Transverse colon (tissue), 3 donors: ENCODE measurements around the gene DDX23.

Source experiments
- EP300 ChIP-seq: sonication (generic); formaldehyde crosslinking; IDR thresholded peaks from one replicate; pipeline ENCODE4 v1.6.1; 2017; ENCODE audit warnings: antibody characterized with exemption, low read depth
- TF ChIP-seq, protein P1 (sequence below), 5 experiments: fragments of 200-600 bp in 3 of 5; fragments of 450-650 bp in 2 of 5; sonication (generic) in 3 of 5; IDR thresholded peaks; 1 replicate in 2 of 5; 2 replicates in 3 of 5; pipeline ENCODE4 v1.5.1; 2016 to 2017; ENCODE audit warnings: antibody characterized with exemption in 5 of 5, inconsistent platforms in 3 of 5, mild to moderate bottlenecking in 2 of 5, moderate library complexity in 1 of 5

DNA sequence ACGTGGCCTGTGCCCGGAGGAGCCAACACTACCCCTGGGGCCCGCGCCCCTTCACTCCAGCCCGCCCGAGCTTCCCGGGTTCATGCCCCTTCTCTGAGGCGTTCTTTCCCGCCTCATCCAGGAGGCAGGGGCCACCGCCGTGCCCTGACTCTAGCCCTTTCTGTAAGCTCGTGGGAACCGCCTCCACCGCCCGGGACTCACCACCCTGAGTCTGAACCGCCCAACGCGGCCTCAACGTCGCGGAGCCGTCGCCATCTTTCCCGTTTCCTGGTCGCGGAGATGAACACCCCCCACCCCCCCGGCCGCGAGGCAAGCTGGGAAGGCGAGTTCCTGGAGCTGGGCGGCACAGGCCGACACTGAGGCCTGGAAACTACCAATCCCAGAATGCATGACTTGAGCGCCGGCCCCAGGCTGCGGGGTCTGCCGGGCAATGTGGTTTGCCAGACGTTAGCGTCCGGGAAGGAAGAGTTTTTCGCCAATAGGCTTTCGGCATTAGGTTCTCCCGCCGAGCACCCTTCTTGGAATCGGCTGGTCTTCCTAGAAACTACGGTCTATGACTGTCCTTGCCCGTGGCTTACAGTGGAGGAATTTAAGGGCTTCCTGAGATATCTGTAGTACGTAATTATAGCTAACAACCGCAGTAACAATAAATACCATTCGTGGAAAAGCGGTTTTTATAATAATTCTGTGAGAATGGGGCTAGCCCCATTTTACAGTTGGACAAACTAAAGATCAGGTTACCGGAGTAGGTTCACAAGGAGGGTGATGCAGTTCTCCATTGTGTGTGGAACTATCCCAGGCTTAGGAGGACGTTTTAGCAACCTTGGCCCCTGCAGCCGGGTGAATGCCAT is at the start of gene DDX23:
- TF ChIP-seq, protein P1, sequence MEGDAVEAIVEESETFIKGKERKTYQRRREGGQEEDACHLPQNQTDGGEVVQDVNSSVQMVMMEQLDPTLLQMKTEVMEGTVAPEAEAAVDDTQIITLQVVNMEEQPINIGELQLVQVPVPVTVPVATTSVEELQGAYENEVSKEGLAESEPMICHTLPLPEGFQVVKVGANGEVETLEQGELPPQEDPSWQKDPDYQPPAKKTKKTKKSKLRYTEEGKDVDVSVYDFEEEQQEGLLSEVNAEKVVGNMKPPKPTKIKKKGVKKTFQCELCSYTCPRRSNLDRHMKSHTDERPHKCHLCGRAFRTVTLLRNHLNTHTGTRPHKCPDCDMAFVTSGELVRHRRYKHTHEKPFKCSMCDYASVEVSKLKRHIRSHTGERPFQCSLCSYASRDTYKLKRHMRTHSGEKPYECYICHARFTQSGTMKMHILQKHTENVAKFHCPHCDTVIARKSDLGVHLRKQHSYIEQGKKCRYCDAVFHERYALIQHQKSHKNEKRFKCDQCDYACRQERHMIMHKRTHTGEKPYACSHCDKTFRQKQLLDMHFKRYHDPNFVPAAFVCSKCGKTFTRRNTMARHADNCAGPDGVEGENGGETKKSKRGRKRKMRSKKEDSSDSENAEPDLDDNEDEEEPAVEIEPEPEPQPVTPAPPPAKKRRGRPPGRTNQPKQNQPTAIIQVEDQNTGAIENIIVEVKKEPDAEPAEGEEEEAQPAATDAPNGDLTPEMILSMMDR (IDR thresholded peaks at IDR 0.05), result no peak
- TF ChIP-seq EP300, result peak; percentile 88
